Iris pigment epithelial cell (primary cell): Measurements from ENCODE around the gene XCL1.
"Not testable (repeated sequence)": the region's sequence is repeated elsewhere in the genome, so short reads cannot be mapped to it uniquely, and the experiment has no call there.

Source experiments
- DNase-seq: peaks from one replicate; pipeline ENCODE4 v3.0.0-alpha.2; 2011; ENCODE audit warnings: low read depth

XCL1 gene, protein sequence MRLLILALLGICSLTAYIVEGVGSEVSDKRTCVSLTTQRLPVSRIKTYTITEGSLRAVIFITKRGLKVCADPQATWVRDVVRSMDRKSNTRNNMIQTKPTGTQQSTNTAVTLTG

DNA sequence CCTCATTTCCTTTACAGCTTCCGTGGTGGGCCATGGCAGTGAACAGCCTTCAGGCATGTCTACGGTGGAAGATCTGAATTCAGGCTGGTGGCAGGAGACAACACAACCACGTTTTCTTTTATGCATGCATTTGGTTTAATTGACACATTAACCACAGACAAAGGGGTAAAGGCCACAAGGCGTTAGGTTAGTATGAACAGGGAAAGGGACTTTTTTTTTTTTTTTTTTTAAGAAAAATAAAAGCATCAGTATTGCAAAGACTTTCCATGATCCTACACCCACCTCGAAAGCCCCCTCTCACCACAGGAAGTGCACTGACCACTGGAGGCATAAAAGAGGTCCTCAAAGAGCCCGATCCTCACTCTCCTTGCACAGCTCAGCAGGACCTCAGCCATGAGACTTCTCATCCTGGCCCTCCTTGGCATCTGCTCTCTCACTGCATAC lies at the start of gene XCL1:
TSS of gene XCL1 (plus strand) at position 361 of the 444 bp plus-strand sequence. CDS start at position 394, 33 bp downstream.
- not testable (repeated sequence) for DNase-seq

DNA sequence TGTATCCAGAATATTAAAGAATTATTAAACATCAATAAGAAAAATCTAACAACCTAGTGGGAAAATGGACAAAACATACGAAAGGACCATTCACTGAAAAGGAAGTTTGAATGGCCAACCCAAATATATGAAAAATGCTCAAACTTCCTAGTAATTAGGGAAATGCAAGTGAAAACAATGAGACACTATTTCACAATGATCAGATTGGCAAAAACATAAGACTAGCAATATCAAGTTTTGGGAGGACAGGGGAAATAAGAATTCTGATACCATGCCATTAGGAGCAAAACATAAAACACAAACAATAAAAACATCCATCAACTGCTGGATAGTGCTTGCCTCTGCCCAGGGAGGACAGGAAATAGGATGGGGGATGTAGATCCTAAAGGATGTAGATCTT lies 46.9 kb upstream of the XCL1 start:
- no peak for DNase-seq

DNA sequence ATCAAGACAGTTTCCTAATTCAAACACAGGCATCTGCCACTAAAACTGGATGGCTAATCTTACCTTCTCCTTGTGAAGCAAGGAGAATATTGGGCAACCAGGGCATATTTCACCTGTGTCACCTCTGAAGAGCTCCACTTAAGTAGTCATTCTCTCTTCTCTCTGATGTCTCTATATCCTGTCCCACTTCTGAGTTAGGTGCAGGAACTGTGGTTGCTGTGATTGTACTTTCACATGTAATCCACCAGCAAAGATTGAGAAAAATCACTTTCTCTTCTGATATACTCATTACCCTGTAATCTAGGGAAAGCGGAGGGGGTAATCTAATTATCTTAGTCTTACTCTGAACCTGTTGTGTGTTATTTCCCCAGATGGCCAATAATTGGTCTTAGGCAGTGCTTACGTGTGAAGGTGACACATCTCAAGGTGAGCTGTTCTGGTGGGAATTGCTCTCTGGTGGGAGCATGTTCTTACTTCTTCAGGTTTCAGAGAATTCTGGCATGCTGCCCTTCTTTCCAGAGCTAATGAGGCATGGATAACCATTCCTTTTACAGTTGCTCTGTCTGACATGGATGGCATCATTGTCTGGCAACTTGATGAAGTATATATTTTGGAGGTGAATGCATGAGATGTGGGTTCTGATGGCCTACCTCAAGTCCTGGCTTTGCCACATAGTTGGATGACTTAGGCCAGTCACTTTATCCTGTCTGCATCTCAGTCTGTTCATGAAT lies 44.6 kb upstream of the XCL1 start:
- DNase-seq = no peak

DNA sequence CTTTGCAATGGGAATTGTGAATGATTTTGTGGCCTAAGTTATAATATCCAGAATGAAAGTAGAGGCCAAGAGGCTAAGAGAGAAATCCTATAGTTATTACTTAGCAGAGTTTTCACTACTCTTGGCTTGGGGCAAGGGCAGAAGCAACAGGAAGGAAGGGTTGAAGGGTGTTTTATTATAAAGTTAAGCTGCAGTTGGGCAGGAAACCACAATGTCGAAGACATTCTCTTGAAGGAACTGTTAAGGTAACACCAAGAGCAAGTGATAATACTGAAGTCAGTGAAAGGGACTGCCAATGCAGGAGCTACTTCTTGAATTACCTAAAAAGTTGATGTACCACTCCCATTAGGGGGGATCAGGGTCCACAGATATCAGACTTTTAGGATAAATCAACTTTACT lies 40.9 kb upstream of the XCL1 start:
- no peak for DNase-seq

DNA sequence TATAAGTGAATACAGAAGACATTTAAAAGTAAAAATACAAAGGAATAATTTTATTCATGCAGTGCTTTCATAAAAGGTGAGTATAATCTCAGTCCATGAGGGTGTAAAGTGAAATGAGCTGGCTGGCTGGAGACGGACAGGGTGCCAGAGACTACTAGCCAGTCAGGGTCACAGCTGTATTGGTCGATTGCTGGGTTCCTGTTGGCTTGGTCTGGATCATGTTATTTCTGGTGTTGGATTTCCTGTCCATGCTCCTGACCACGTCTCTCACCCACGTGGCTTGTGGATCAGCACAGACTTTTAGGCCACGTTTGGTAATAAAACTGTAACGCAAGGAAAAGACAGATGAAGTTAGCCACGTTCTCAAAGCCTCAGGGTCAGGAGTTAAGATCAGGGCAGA lies 35.6 kb upstream of the XCL1 start:
- DNase-seq = not testable (repeated sequence)

DNA sequence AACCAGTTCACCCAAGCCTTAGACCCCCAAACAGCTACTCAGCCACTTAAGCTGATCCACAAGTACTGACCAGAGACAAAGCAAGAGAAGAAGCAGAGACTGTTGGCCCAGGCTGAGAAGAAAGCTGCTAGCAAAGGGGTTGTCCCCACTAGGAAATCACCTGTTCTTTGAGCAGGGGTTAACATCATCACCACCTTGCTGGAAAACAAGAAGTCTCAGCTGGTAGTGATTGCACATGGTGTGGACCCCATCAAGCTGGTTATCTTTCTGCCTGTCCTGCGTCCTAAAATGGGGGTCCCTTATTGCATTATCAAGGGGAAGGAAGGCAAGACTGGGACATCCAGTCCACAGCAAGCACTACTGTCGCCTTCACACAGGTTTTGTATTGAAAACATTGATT lies 33.4 kb upstream of the XCL1 start:
- DNase-seq = not testable (repeated sequence)

DNA sequence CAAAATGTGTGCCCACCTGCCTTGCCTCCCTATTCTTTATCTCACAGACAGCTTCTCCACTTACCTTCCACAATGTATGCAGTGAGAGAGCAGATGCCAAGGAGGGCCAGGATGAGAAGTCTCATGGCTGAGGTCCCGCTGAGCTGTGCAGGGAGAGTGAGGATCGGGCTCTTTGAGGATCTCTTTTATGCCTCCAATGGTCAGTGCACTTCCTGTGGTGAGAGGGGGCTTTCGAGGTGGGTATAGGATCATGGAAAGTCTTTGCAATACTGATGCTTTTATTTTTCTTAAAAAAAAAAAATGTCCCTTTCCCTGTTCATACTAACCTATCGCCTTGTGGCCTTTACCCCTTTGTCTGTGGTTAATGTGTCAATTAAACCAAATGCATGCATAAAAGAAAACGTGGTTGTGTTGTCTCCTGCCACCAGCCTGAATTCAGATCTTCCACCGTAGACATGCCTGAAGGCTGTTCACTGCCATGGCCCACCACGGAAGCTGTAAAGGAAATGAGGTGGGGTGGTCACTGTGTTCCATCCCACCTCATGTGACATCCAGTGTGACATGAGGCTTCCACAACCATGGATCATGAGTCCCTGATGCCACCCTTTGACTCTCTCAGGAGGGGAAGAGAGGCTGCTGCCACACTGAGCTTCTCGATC lies 32.4 kb upstream of the XCL1 start, which contains the start of gene XCL2:
TSS of gene XCL2 (minus strand) at position 158 of the 659 bp plus-strand sequence. CDS start at position 125, 33 bp downstream.
- DNase-seq = not testable (repeated sequence)

DNA sequence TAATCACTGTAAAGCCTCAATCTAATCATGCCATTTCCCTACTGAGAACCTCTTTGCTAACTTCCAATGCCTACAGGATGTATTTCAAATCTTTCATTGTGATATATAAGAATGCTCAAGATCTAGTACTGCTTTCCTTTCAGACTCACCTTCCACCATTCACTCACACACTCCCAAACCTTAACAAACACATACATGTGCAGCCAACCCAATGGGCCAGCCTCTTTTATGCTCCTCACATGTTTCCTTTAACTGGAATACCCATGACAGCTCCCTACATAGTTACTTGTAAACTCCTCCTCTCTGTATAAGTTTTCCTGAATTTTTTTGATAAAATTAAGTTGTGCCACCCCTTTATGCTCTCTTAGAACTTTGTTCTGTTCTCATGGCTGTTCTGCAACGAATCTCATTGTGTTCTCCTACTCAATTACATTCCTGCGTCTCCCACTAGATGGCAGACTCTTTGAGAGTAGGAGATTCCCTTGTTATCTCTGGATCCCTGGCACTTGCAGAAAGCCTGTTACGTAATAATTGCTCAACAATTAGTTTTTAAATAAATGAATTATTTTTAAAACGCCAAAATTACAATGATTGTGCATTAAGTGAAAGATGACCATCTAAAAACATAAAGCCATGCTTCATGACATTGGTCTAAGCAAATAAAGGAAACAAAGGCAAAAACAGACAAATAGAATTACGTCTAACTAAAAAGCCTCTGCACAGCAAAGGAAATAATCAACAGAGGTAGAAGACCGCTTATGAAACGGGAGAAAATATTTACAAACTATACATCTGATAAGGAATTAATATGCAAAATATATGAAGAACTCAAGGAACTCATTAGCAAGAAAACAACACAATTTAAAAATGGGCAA lies 30.5 kb upstream of the XCL1 start:
- peak; percentile 54 for DNase-seq

DNA sequence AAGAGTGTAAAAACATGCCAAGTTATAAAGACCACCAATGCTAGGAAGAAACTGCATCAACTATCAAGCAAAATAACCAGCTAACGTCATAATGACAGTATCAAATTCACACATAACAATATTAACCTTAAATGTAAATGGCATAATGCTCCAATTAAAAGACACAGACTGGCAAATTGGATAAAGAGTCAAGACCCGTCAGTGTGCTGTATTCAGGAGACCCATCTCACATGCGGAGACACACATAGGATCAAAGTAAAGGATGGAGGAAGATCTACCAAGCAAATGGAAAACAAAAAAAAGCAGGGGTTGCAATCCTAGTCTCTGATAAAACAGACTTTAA lies 29.9 kb upstream of the XCL1 start:
- not testable (repeated sequence) for DNase-seq

DNA sequence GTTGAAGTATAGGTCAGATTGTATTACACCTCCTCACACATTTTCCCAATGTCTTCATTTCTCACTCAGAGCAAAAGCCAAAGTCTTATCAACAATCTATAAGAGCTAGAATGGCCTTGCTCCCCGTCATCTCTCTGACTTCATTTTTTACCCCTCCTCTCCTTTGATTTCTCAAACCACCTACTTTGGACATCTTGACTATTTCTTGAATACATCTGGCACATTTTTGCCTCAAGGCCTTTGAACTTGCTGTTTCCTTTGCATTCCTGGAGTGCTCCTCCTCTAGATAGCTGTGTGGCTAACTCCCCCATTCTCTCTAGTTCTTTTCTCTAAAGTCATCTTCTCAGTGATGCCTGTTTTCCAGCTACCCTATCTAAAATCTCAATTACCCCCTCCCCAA lies 25.4 kb upstream of the XCL1 start:
- peak; percentile 11 for DNase-seq

DNA sequence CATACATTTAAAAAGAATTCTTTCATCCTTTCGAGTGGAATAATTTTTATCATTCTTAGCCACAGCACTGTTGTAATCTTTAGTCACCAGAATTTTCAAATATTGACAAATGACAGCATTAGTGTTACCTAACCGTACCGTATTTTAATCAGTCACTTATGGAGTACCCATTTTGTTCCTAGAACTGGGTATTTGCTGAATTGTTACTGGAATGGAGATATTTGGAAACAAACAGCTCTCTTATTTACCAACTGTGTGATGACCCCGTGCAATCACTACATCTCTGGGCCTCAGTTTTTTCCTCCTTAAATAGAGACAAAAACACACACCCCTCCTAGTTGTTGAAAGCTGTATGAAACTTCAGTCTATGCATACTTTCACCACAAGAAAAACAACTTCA lies 24.7 kb upstream of the XCL1 start:
- no peak for DNase-seq

DNA sequence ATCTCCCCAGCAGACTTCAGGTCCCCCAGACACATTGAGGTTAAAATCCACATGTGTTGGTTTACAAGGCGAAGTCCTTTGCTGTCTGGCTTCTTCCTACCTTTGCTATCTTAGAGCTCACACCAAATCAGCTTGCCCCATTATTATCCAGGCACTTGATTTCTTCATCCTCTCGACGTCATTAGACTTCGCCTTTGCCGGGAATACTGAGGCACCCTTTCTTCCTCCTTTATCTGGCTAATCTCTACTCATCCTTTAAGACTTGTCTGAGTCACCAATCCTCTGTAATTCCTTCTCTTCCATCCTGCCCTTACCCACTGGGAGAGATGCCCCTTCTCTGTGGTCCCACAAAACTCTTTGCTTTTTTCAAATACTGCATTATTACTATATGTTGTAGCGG lies 23.4 kb upstream of the XCL1 start:
- no peak for DNase-seq

DNA sequence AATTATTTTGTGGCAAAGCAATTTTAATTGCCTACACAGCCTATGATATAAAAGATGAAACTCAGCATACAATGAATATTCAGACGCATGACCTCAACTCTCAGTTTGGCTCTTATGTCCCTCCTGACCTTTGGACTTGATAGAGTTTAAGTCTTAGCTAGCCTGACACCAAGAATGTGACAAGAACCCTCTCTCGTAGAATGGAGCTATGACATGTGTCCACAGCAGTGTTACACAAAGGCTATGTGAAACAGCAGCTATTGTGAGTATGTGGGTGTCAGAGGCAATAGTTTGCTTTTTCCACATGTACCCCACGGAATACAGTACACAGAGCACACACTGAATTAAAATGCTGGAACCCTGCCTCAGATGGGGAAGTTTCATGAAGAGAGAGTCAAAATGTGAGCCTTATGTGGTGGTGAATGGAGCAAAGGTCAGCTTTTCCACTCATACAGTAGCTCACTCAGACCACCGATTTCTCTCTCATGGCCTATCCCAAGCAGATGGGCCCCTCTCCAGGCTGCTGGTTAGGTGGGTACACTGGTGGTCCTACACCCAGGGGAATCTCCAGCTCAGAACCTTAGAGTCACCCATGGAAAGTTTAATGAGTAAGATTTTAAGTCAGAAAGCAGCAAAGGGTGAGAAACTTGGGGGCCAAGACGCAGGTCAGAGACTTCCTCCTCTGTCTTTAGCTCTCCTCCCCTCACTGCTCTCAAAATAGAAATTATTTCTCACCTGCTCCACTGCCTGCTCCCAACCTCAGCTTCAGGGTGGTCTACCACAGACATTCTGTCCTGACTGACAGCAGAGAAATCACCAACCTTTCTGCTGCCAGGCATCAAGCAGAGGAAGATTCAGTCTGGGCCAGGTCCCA lies 22.5 kb upstream of the XCL1 start:
- DNase-seq = no peak

DNA sequence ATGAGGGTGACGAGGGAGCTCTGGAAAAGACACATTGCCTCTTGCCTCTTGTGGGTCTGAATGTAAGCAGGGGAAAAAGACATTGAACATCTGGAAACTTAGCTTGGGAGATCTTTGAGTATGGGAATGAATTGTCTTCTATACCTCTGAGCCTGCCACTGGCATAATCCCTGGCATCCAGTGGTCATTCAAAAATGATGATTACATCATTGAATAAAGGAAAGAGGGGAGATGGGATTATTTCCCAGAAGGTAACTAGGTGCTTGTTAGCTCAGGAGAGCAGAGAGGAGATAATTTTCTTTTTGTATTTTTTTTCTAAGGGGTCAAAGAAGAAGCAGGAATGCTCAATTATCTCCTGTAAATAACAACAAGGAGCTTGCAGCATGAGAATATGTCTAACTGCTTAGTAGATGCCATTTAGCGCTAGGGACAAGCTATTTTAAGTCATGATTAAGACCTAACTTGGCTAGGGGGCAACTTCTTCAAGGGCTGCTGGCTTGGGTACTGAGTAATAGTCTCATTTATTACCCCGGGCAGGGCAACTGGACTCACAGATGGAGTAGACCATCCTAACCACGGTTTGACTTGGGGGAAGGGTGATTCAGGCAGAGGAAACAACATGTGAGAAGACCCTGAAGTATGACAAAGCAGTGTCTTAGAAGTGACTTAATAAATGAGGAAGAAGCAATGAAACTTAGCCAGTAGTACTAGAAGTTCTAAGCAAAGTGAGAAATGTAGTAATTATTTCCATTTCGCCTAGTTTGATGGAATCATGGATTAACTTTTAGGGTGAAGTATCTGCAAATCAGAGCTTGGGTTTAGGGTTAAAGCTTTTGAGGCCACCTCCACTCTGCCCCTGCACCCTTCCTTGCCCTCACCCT lies 21.6 kb upstream of the XCL1 start:
- DNase-seq = no peak

DNA sequence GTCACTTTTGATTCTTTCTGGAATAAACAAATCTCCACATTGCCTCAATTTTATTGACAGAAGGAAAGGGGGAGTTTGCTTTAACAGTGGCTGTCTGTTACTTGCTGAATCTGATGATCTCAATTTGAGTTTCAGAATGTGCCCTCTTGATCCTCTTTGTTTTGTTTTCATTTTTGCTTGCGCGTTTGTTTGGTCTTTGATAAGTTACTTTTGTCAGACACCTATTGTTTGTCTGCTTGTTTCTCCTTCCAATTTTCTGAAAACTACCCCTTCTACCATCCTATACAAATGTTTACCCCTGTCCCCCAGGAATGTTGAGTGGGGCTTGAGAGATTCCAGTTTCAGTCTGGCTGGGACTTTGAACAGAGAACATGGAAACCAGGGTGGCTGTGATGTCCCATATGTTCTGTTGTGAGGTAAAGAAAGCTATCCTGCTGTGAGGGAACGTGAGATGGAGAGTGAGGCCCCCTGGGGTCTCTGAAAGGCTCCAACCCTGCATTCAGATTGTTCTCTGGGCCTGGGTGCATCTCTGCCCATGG lies 20.8 kb upstream of the XCL1 start:
- DNase-seq = no peak

DNA sequence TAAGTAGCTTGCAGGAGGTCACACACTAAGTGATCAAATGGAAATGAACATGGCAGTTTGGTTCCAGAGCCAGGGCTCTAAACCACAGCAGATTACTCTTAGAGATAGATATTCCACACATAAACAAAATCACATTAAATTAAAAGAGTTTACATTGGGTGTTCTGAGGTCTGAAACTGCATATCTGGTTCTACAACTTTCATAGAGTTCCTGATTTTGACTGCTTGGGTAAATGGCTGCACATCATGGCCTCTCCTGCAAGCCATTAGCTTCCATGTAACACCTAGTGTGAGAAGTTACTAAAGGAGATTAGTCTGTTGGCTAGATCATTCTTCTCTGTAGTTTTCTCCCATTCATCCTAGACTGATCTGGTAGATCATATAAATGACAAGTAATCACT lies 19.8 kb upstream of the XCL1 start:
- DNase-seq = no peak

DNA sequence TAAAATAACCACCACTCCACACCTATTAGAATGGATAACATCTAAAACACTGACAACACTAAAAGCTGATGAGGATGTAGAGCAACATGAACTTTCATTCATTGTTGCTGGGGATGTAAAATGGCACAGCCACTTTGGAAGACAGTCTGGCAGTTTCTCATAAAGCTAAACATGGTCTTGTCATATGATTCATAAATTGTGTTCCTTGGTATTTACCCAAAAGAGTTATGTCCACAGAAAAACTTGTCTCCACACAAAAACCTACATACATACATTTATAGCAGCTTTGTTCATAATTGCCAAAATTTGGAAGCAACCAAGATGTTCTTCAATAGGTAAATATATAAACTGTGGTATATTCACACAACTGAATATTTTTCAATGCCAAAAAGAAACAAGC lies 16.0 kb upstream of the XCL1 start:
- no peak for DNase-seq

DNA sequence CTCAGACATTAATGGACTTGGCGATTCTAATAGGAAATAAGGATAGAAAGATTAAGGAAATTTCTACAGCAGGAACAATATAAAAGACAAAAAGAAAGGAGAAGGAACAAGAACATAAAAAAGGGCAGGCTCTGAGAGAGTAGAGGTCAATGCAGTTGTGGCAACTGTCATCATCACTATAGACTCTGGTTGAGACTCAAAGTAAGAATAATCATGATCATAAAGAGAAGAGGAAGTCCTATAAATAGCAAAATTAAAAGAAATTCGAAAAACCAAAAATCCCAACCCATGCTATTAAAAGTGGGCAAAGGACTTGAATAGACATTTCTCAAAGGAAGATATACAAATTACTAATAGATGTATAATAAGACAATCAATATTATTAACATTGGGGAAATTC lies 14.4 kb upstream of the XCL1 start:
- DNase-seq = no peak

DNA sequence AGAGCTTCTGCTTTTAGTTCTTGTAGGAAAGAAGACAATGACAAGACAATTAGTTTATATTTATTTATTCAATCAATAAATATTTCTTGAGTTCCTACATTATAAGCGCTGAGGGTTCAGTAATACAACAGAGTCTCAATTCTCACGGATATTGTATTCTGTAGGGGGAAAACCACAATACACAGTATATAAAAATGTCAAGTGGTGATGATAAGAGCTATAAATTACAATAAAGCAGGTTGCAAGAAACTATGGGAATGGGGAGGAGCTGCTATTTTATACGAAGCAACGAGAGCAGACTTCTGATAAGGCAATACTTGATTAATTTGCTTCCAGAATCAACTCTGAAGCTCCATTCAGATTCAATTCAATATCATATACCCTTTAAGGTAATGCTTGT lies 10.6 kb upstream of the XCL1 start:
- DNase-seq = no peak

DNA sequence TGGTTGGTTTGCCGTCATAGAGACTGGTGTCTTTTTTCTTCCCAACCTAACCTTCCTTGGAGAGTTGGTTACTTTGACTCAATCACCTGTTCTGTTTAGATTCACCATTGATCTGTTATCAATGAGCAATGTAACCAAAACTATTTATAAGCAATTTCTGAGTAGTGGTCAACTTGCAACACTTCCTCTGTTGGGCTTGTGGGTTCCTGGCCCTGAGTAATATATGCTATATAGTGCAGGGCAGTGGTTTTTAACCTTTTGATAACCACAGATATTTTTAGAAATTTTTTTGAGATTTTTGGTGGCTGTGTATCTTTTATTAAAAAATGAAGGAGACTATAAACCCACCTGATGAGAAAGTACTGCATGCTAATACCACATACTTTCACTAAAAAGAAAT lies 9.4 kb upstream of the XCL1 start:
- DNase-seq = no peak
